Stomach (tissue), 4 donors: ENCODE results near the gene PKD1L1.

Source experiments
- CTCF ChIP-seq, 7 experiments: fragments of 450-650 bp in 4 of 7; fragments of 200-600 bp in 3 of 7; sonication (generic) in 3 of 7; IDR thresholded peaks; one replicate each; pipeline ENCODE4 v1.5.1; 2016 to 2019; ENCODE audit warnings: antibody characterized with exemption in 7 of 7, control low read depth in 2 of 7, mild to moderate bottlenecking in 1 of 7
- EP300 ChIP-seq: sonication (generic); formaldehyde crosslinking; IDR thresholded peaks from one replicate; pipeline ENCODE4 v1.6.1; 2017; ENCODE audit warnings: antibody characterized with exemption
- POLR2A ChIP-seq, 4 donors: fragments of 450-650 bp; IDR thresholded peaks; one replicate each; pipeline ENCODE4 v1.6.1; 2016; ENCODE audit warnings: antibody characterized with exemption in 4 of 4, control low read depth in 2 of 4, mild to moderate bottlenecking in 1 of 4, moderate library complexity in 1 of 4
- POLR2AphosphoS5 ChIP-seq, 3 donors: sonication (generic); formaldehyde crosslinking; IDR thresholded peaks; one replicate each; pipeline ENCODE4 v1.6.1; 2016; ENCODE audit warnings: antibody characterized with exemption in 3 of 3

- TF ChIP-seq CTCF (IDR thresholded peaks at IDR 0.05), result no peak
- TF ChIP-seq EP300, result no peak
- no peak for TF ChIP-seq POLR2AphosphoS5 (IDR thresholded peaks at IDR 0.05)
- no peak for TF ChIP-seq POLR2A (IDR thresholded peaks at IDR 0.05)
These were observed 183.5 kb downstream of the PKD1L1 start for GRCh38 chr7:47764746-47765145.
